ENCODE data around the gene C16orf74. TPM values are rescaled to one million over a fixed set of nuclear protein-coding genes. Genes with fewer than 3 reads are reported as not detected.

C16orf74 gene
- total and polyA plus RNA-seq, 5 donors: 1.1 to 2.1 (median 1.5) TPM

- intact Hi-C loops (cut with DNase I): no loop called here
- H3K27ac ChIP-seq (ENCODE audit: low read length): no peak overlapping the region
- no peaks in the 10 kb centered on the region for H3K27me3 ChIP-seq (ENCODE audit: control insufficient read depth, insufficient read depth)
- peak; percentile 76 to 84 for ATAC-seq
- peak; percentile 60 to 90 (median 84) for DNase-seq
- H3K9me3 ChIP-seq (ENCODE audit: control insufficient read depth, low read length): no peaks in the 10 kb centered on the region
- no peaks in the 10 kb centered on the region for H3K4me1 ChIP-seq (ENCODE audit: control insufficient read depth, insufficient read depth, low read length)
- H3K4me3 ChIP-seq (ENCODE audit: low read length): no peak overlapping the region
- WGBS: 71% methylated on average over 12 of the region's 12 CpGs
Observed at GRCh38 chr16:85659805-85660511, 90.9 kb downstream of the C16orf74 start.

- Histone ChIP-seq H3K4me3 (ENCODE audit: low read length) (no peak overlapping the region), H3K27me3 (ENCODE audit: control insufficient read depth, insufficient read depth) (no peaks in the 10 kb centered on the region), H3K9me3 (ENCODE audit: control insufficient read depth, low read length) (no peaks in the 10 kb centered on the region), H3K4me1 (ENCODE audit: control insufficient read depth, insufficient read depth, low read length) (no peaks in the 10 kb centered on the region), H3K27ac (ENCODE audit: low read length) (no peak overlapping the region)
- ATAC-seq (no peak), DNase-seq (peak; percentile 10 to 55 (median 23))
- intact Hi-C loops (cut with DNase I): no loop called here
- WGBS: 67% methylated on average over 8 of the region's 8 CpGs
Observed at GRCh38 chr16:85659336-85659735, 91.6 kb downstream of the C16orf74 start.

GRCh38 chr16:85658504-85659326 lies 92.2 kb downstream of the C16orf74 start:
- DNase-seq (peak in 1 of 3 donors; percentile 53), ATAC-seq (no peak)
- intact Hi-C loops (cut with DNase I): no loop called here
- no peak overlapping the region for H3K27ac ChIP-seq (ENCODE audit: low read length)
- WGBS: 80% methylated on average over 18 of the region's 18 CpGs
- H3K27me3 ChIP-seq (ENCODE audit: control insufficient read depth, insufficient read depth): no peaks in the 10 kb centered on the region
- H3K4me1 ChIP-seq (ENCODE audit: control insufficient read depth, insufficient read depth, low read length): no peaks in the 10 kb centered on the region
- no peaks in the 10 kb centered on the region for H3K9me3 ChIP-seq (ENCODE audit: control insufficient read depth, low read length)
- H3K4me3 ChIP-seq (ENCODE audit: low read length): no peak overlapping the region

- no peaks in the 10 kb centered on the region for H3K27me3 ChIP-seq (ENCODE audit: control insufficient read depth, insufficient read depth)
- no peak for ATAC-seq
- DNase-seq: peak in 1 of 3 donors; percentile 19
- 90% methylated on average over 3 of the region's 3 CpGs for WGBS
- no peaks in the 10 kb centered on the region for H3K9me3 ChIP-seq (ENCODE audit: control insufficient read depth, low read length)
- intact Hi-C loops (cut with DNase I): no loop called here
- H3K4me3 ChIP-seq (ENCODE audit: low read length): no peak overlapping the region
- H3K4me1 ChIP-seq (ENCODE audit: control insufficient read depth, insufficient read depth, low read length): no peaks in the 10 kb centered on the region
- no peak overlapping the region for H3K27ac ChIP-seq (ENCODE audit: low read length)
Observed at GRCh38 chr16:85657996-85658395, 92.9 kb downstream of the C16orf74 start.

Small RNA genes within 50 kb of the gene (microRNA-seq; reads per million reads assigned to microRNA genes)
- gene MIR1910: 0.54 to 1.7 reads per million in 2 donors

Other genes starting within 250 kb of the C16orf74 start
- gene GSE1, start 137.8 kb downstream of the C16orf74 start, total RNA-seq: 10 to 100 TPM; 70.8 to 99.8 (median 92.5) TPM
- 40.3 TPM for gene GSE1, start 137.8 kb downstream of the C16orf74 start, polyA plus RNA-seq
- gene GINS2, start 62.1 kb downstream of the C16orf74 start, total RNA-seq: 1 to 10 TPM in 1 of 4 donors, under 1 TPM in 3; 0.33 to 1.1 (median 0.40) TPM
- gene GINS2, start 62.1 kb downstream of the C16orf74 start, polyA plus RNA-seq: 0.23 TPM
- gene EMC8, start 48.4 kb upstream of the C16orf74 start, total RNA-seq: 10 to 100 TPM; 18.5 to 22.0 (median 21.2) TPM
- 13.8 TPM for gene EMC8, start 48.4 kb upstream of the C16orf74 start, polyA plus RNA-seq
- 1,000 to 10,000 TPM; 1,306 to 1,768 (median 1,579) TPM for gene COX4I1, start 48.6 kb upstream of the C16orf74 start, total RNA-seq
- gene COX4I1, start 48.6 kb upstream of the C16orf74 start, polyA plus RNA-seq: 4,150 TPM
- gene IRF8, start 148.1 kb upstream of the C16orf74 start, total RNA-seq: 1 to 10 TPM; 5.0 to 9.2 (median 5.9) TPM
- 1.6 TPM for gene IRF8, start 148.1 kb upstream of the C16orf74 start, polyA plus RNA-seq

Data from right cardiac atrium (tissue), 5 donors.